Parathyroid adenoma (tissue), 2 donors: ENCODE results near the gene FAM168B.

ENCODE experiments used
- H2AFZ ChIP-seq: fragments of 300-600 bp; sonication (generic); one replicate; pipeline ENCODE4 v1.7.0; 2017; ENCODE audit warnings: antibody characterized with exemption, mild to moderate bottlenecking
- H3K27ac ChIP-seq: fragments of 300-600 bp; sonication (generic); one replicate; pipeline ENCODE4 v1.7.0; 2017
- H3K27me3 ChIP-seq: fragments of 300-600 bp; sonication (generic); one replicate; pipeline ENCODE4 v1.7.0; 2017; ENCODE audit warnings: low read length; ENCODE audit not compliant: control insufficient read depth, insufficient read depth
- H3K36me3 ChIP-seq: fragments of 300-600 bp; sonication (generic); one replicate; pipeline ENCODE4 v1.7.0; 2017; ENCODE audit warnings: low read length; ENCODE audit not compliant: control insufficient read depth, insufficient read depth
- H3K4me1 ChIP-seq: fragments of 300-600 bp; sonication (generic); one replicate; pipeline ENCODE4 v1.7.0; 2017; ENCODE audit warnings: control low read depth
- H3K4me2 ChIP-seq: fragments of 300-600 bp; sonication (generic); one replicate; pipeline ENCODE4 v1.7.0; 2017; ENCODE audit warnings: low read length
- H3K4me3 ChIP-seq: fragments of 300-600 bp; sonication (generic); one replicate; pipeline ENCODE4 v1.7.0; 2017; ENCODE audit warnings: low read depth, low read length
- H3K79me2 ChIP-seq: fragments of 300-600 bp; sonication (generic); one replicate; pipeline ENCODE4 v1.7.0; 2017; ENCODE audit warnings: control low read depth
- H3K9ac ChIP-seq: fragments of 300-600 bp; sonication (generic); one replicate; pipeline ENCODE4 v1.7.0; 2017; ENCODE audit warnings: mild to moderate bottlenecking
- H3K9me3 ChIP-seq: fragments of 300-600 bp; sonication (generic); one replicate; pipeline ENCODE4 v1.7.0; 2017; ENCODE audit warnings: low read length; ENCODE audit not compliant: control insufficient read depth
- TF ChIP-seq, protein P1 (sequence below): fragments of 300-600 bp; sonication (generic); IDR thresholded peaks from one replicate; pipeline ENCODE4 v1.7.0; 2017; ENCODE audit warnings: antibody characterized with exemption, mild to moderate bottlenecking
- donor health status: primary hyperparathyroidism.

Gene FAM168B

DNA sequence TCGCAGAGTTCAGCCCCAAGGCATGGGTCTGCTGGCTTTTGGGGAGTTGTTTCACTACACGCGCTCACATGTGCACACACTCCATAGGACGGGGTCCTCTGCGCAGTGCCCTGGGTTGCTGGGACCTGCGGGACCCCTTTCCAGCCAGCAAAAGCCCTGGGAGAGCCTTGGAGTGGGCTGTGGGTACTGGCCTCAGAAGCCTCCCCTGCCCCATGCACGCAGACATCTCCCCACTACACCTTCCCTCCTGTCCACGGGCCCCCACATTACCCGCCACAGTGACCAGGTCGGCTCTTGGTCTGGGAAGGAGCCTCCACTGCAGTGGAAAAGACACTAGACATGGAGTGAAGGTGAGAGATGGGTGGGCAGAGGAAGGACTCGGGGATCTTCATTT is 48.5 kb downstream of the FAM168B start:
- no peaks in the 10 kb centered on the region for H3K36me3 ChIP-seq
- H3K4me1 ChIP-seq, result no peaks in the 10 kb centered on the region
- H2AFZ ChIP-seq, result no peak overlapping the region

DNA sequence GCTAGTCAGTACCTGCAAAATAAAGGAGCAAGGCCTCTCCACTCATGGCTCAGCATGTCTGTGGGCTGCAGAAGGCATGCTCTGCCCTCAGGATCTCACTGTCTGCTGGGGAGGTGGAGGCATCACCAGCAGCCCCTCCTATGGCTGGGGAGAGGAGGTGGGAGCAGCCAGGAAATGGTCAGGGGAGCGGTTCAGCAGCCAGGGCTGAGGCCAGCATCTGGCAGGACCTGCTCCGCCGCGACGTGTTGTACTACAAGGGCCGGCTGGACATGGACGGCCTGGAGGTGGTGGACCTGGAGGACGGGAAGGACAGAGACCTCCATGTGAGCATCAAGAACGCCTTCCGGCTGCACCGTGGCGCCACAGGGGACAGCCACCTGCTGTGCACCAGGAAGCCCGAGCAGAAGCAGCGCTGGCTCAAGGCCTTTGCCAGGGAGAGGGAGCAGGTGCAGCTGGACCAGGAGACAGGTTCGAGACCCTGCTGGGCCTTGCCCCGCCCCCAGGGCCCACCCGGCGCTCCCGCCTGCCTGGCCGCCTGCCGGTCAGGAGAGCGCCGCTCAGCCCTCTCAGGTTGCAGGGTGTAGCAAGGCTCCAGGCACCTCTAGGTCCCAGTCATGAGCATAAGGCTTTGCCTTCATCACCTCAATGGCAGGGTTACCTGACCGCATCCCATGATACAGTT is 49.0 kb downstream of the FAM168B start:
- H3K4me1 ChIP-seq, result no peaks in the 10 kb centered on the region
- no peaks in the 10 kb centered on the region for H3K36me3 ChIP-seq
- no peak overlapping the region for H2AFZ ChIP-seq
- H3K27ac ChIP-seq, result no peak overlapping the region
- H3K9ac ChIP-seq, result no peak overlapping the region
- H3K79me2 ChIP-seq, result no peaks in the 10 kb centered on the region
- no peaks in the 10 kb centered on the region for H3K27me3 ChIP-seq
- no peaks in the 10 kb centered on the region for H3K9me3 ChIP-seq
- TF ChIP-seq, protein P1, sequence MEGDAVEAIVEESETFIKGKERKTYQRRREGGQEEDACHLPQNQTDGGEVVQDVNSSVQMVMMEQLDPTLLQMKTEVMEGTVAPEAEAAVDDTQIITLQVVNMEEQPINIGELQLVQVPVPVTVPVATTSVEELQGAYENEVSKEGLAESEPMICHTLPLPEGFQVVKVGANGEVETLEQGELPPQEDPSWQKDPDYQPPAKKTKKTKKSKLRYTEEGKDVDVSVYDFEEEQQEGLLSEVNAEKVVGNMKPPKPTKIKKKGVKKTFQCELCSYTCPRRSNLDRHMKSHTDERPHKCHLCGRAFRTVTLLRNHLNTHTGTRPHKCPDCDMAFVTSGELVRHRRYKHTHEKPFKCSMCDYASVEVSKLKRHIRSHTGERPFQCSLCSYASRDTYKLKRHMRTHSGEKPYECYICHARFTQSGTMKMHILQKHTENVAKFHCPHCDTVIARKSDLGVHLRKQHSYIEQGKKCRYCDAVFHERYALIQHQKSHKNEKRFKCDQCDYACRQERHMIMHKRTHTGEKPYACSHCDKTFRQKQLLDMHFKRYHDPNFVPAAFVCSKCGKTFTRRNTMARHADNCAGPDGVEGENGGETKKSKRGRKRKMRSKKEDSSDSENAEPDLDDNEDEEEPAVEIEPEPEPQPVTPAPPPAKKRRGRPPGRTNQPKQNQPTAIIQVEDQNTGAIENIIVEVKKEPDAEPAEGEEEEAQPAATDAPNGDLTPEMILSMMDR, result no peak
- H3K4me3 ChIP-seq, result no peak overlapping the region
- H3K4me2 ChIP-seq, result no peak overlapping the region

More for the DNA sequence above, 48.5 kb downstream of the FAM168B start:
- H3K27me3 ChIP-seq, result no peaks in the 10 kb centered on the region
- TF ChIP-seq, protein P1, result no peak
- no peaks in the 10 kb centered on the region for H3K9me3 ChIP-seq
- no peak overlapping the region for H3K4me2 ChIP-seq
- H3K4me3 ChIP-seq, result no peak overlapping the region
- H3K9ac ChIP-seq, result no peak overlapping the region
- H3K27ac ChIP-seq, result no peak overlapping the region
- no peaks in the 10 kb centered on the region for H3K79me2 ChIP-seq

DNA sequence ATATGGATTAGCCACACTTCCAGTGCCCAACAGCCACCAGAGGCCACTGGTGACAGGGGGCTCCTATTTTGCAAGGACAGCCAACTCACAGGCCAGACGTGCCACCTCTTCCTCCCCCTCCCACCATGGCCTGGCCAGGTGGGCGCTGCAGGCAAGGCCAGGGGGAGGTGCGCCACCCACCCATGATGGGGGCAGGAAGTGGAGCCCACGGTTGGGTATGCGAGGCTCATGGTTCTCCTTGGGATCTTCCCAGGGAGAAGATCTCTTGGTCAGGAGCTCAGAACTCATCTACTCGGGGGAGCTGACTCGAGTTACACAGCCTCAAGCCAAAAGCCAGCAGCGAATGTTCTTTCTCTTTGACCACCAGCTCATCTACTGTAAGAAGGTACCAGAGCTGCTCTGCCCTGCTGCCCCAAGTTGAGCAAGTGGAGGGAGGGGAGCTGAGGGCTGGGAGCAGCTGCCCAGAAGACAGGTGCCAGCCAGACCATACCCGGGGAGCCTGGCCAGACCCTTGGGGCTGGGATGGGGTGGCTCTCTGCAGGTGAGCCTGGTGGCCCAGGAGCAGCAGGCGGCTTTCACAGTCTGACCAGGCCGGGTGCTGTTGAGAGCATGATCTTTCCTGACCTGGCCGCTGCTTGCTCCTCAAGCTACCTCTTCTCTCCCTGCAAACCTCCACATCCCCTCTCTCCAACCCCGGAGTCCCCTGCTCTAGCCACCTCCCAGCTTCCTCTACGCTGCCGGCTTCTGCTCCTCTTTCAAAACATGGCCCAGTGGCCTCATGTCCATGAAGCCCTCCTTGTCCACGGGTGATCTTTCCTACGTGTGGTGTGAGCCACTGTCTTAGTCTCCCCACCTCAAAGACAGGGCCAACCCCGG is 49.8 kb downstream of the FAM168B start:
- H3K27me3 ChIP-seq, result no peaks in the 10 kb centered on the region
- H3K4me2 ChIP-seq, result no peak overlapping the region
- no peak overlapping the region for H3K9ac ChIP-seq
- TF ChIP-seq, protein P1, result no peak
- no peak overlapping the region for H3K27ac ChIP-seq
- H3K36me3 ChIP-seq, result no peaks in the 10 kb centered on the region
- no peak overlapping the region for H3K4me3 ChIP-seq
- no peaks in the 10 kb centered on the region for H3K79me2 ChIP-seq
- no peak overlapping the region for H2AFZ ChIP-seq
- H3K4me1 ChIP-seq, result no peaks in the 10 kb centered on the region
- H3K9me3 ChIP-seq, result no peaks in the 10 kb centered on the region

DNA sequence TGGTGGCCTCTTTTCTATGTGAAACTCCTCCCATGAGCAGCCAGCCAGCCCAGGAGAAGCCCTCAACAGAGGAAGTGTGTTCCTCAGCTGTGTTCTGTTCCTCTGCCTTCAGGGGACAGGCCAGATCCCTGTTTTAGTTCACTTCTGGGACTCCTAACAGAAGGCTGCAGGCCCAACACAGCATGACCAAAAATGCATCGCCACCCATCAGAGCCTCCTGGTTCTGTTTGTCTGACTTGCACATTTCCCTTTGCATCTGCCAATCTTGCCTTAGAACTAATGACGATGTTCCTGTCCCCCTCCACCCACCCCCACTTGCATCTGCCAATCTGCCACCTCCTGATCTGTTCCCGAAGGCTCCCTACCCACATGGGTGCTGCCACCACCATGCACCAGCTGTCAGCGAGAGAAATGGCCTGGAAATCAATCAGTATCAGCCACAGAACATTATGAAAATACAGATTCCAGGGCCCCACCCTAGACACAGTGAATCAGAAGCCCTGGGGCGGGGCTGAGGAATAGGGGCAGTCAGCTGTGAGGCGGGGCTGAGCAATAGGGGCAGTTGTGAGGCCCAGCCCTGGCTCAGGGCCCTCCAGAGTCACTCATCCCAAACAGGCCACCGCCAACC is 51.0 kb downstream of the FAM168B start:
- Histone ChIP-seq H3K4me3 (no peak overlapping the region), H2AFZ (no peak overlapping the region), H3K4me2 (no peak overlapping the region), H3K9ac (no peak overlapping the region), H3K4me1 (no peaks in the 10 kb centered on the region), H3K36me3 (no peaks in the 10 kb centered on the region), H3K27me3 (no peaks in the 10 kb centered on the region), H3K27ac (no peak overlapping the region), H3K79me2 (no peaks in the 10 kb centered on the region), H3K9me3 (no peaks in the 10 kb centered on the region)
- TF ChIP-seq, protein P1, result no peak
